Psoas muscle (tissue), 8 donors: Measurements from ENCODE around the gene RPL13. TPM values are rescaled to one million over a fixed set of nuclear protein-coding genes. Genes with fewer than 3 reads are reported as not detected.
A peak's percentile ranks its signal among the peaks of the same experiment; 100 is the strongest.
"Not testable (repeated sequence)": the region's sequence is repeated elsewhere in the genome, so short reads cannot be mapped to it uniquely, and the experiment has no call there.

Experiments
- ATAC-seq, 4 donors: fragments of 200-7000 bp; cut with Tn5 transposase; one replicate each; pipeline ENCODE4 v1.9.1; 2020; ENCODE audit warnings: moderate library complexity in 3 of 4, mild to moderate bottlenecking in 2 of 4
- DNase-seq, 2 donors: peaks; one replicate each; pipeline ENCODE4 v3.0.0-alpha.2; 2020
- H3K27ac ChIP-seq: fragments of 200-600 bp; one replicate; pipeline ENCODE4 v1.8.0; 2022
- H3K27me3 ChIP-seq, 3 donors: fragments of 200-600 bp in 1 of 3; one replicate each; pipeline versions ENCODE4 v1.6.1 to v1.8.0; 2013 to 2022; ENCODE audit warnings: low read length in 2 of 3, mild to moderate bottlenecking in 2 of 3, moderate library complexity in 1 of 3; ENCODE audit not compliant: insufficient read depth in 3 of 3
- H3K36me3 ChIP-seq, 2 donors: fragments of 200-600 bp in 1 of 2; one replicate each; pipeline versions ENCODE4 v1.6.1 to v1.8.0; 2013 to 2022; ENCODE audit warnings: low read depth in 1 of 2, mild to moderate bottlenecking in 1 of 2, moderate library complexity in 1 of 2; ENCODE audit not compliant: insufficient read depth in 1 of 2
- H3K4me1 ChIP-seq: fragments of 200-600 bp; one replicate; pipeline ENCODE4 v1.8.0; 2022
- H3K4me3 ChIP-seq: fragments of 200-600 bp; one replicate; pipeline ENCODE4 v1.8.0; 2022; ENCODE audit warnings: mild to moderate bottlenecking
- H3K9me3 ChIP-seq: fragments of 200-600 bp; one replicate; pipeline ENCODE4 v1.8.0; 2022
- WGBS, 3 donors: extraction: QIAGEN DNeasy Blood & Tissue Kit; methylation state at CpG; one replicate each; pipeline versions ENCODE4 v1.1.6 to v1.1.7; 2013; 5-methylcytosine and 5-hydroxymethylcytosine counted together
- intact Hi-C, 2 donors: fragments of 100-400 bp; cut with DNase I; formaldehyde crosslinking; loops; one replicate each; pipeline versions ENCODE4 v1.11.0 to v1.14.2; 2022
- polyA plus RNA-seq, 3 donors: library from polyadenylated mRNA; stranded (reverse); fragments of 200-250 nt; gene quantifications; one replicate each; pipeline ENCODE4 v1.2.3, GENCODE V29; 2013
- total RNA-seq, 4 donors: library from RNA; stranded (reverse); fragmentation: NEBNext Ultra II Directional in 2 of 4; extraction: Animal tissue kit (Norgen Biotek cat#: 25700) in 2 of 4; gene quantifications; one replicate each; pipeline versions ENCODE4 v1.2.1 to v1.2.4, GENCODE V29; 2021 to 2023
- TF ChIP-seq, protein P1 (sequence below): fragments of 200-600 bp; IDR thresholded peaks from one replicate; pipeline ENCODE4 v1.8.0; 2022; ENCODE audit warnings: antibody characterized with exemption
- donor health status: healthy with polysubstance abuse.
- donor health status: DM: no; HTN: no; CAD: no; lungs with moderate emphysema.
- donor health status: Bipolar disorder and iron deficiency.
- donor health status: healthy.
- donor health status: DM: yes; HTN: yes; CAD: no.
- donor health status: DM: no; HTN: no; CAD: no.
- donor health status: DM: no; HTN: no; CAD: no.
- donor health status: DM: yes; HTN: yes; CAD: no.

RPL13 gene
- total and polyA plus RNA-seq, 7 donors: 1,039 to 7,334 (median 1,769) TPM

DNA sequence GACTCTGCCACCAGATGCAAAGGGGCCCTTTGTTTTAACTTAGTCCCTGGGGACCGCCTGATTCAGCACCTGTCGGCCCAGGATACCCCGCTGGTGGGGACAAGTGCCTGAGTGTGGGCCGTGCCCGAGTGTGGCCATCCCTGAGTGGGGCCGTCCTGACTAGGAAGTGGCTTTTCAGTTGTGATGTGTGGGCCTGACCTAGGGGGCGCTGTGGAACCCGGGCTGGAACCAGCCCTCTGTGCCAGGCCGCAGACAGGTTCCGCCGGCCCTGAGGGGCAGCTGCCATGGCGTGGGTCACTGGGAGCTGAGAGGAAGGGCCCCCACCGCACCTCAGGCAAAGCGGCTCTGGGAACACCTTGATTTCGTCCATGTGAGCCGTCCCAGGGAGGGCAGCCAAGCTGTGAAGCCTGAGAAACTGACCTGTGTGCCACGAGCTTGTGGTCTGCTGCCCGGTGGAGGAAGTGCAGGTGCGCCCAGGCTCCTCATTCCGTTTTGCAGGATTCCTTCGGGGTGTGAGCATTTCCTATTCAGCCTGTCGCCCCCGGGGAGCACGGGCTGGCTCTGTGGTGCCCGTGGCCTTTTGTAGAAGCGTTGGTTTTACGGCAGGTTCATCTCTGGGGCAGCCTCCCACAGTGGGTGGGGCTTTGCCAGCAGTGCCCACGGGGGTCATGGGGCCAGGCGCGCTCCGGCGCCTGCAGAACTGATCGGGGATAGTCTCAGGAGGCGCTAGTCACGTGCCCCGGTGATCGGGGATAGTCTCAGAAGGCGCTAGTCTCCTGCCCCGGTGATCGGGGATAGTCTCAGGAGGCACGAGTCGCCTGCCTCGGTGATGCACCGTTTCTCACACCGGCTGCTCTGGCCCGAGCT is 5.3 kb downstream of the RPL13 start:
- peak; percentile 50 to 63 (median 56) for ATAC-seq
- intact Hi-C loops: no loop called here
- WGBS, 3 donors: 4 to 6% (median 4%) methylated on average over 46 of the region's 46 CpGs
- DNase-seq: peak; percentile 70 to 82
- H3K36me3 ChIP-seq: peaks cover 6 to 40% of the 10 kb centered on the region in 2 donors
- peaks cover 0 to 11% (median 0%) of the 10 kb centered on the region in 3 donors for H3K27me3 ChIP-seq
- TF ChIP-seq, protein P1, sequence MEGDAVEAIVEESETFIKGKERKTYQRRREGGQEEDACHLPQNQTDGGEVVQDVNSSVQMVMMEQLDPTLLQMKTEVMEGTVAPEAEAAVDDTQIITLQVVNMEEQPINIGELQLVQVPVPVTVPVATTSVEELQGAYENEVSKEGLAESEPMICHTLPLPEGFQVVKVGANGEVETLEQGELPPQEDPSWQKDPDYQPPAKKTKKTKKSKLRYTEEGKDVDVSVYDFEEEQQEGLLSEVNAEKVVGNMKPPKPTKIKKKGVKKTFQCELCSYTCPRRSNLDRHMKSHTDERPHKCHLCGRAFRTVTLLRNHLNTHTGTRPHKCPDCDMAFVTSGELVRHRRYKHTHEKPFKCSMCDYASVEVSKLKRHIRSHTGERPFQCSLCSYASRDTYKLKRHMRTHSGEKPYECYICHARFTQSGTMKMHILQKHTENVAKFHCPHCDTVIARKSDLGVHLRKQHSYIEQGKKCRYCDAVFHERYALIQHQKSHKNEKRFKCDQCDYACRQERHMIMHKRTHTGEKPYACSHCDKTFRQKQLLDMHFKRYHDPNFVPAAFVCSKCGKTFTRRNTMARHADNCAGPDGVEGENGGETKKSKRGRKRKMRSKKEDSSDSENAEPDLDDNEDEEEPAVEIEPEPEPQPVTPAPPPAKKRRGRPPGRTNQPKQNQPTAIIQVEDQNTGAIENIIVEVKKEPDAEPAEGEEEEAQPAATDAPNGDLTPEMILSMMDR: peak; percentile 51
- peaks cover 41% of the 10 kb centered on the region for H3K4me1 ChIP-seq
- H3K9me3 ChIP-seq: no peaks in the 10 kb centered on the region
- peak overlapping the region; percentile 43 for H3K4me3 ChIP-seq
- no peak overlapping the region for H3K27ac ChIP-seq

DNA sequence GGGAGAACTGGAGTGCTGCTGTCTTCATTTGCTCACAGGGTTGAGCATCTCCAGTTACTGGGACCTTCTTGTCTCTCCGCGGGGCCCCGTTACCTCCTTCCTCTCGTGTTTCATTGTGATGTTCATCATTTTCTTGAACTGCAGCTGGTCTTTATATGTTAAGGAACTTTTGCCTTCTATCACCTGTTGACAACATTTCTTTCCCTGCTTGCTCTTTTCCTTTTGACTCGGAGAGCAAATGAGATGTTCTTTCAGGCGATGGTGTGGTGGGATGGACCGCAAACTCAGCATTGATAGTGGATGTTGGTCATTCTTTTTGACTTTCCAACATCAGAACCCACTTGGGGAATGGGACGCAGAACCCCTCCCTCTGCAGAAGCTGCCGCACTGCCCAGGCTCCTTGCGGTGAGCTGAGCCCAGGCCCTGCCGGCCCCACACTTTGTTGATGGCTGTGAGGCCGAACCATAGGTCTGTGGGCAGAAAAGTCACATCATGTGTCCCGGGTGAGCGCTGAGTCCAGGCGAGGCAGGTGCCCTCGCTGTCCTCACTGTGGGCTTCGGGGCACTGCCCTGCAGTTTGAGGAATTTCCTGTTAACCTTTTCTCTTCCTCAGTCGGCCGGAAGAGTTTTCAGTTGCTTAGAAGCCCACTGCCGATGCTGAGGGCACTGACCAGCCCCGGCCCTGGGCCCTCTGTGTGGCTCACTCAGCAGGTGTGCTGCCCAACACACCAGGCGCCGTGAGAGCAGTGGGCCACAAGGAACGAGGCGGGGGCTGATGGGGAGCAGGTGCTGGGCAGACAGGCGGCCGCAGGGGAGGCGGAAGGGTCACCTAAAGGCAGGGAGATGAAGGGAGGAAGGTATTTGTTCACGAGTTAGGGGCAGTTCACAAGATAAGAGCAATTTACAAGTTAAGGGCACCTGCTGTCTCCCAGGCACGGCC is 7.4 kb downstream of the RPL13 start:
- Histone ChIP-seq H3K9me3 (no peaks in the 10 kb centered on the region), H3K36me3 (peaks cover 3 to 20% of the 10 kb centered on the region in 2 donors), H3K27ac (no peak overlapping the region), H3K4me1 (peaks cover 28% of the 10 kb centered on the region), H3K27me3 (peaks cover 0 to 25% (median 0%) of the 10 kb centered on the region in 3 donors), H3K4me3 (no peak overlapping the region)
- 69 to 73% (median 70%) methylated on average over 29 to 30 of the region's 30 CpGs for WGBS, 3 donors
- DNase-seq: no peak
- intact Hi-C loops: no loop called here
- TF ChIP-seq, protein P1: no peak
- no peak for ATAC-seq

DNA sequence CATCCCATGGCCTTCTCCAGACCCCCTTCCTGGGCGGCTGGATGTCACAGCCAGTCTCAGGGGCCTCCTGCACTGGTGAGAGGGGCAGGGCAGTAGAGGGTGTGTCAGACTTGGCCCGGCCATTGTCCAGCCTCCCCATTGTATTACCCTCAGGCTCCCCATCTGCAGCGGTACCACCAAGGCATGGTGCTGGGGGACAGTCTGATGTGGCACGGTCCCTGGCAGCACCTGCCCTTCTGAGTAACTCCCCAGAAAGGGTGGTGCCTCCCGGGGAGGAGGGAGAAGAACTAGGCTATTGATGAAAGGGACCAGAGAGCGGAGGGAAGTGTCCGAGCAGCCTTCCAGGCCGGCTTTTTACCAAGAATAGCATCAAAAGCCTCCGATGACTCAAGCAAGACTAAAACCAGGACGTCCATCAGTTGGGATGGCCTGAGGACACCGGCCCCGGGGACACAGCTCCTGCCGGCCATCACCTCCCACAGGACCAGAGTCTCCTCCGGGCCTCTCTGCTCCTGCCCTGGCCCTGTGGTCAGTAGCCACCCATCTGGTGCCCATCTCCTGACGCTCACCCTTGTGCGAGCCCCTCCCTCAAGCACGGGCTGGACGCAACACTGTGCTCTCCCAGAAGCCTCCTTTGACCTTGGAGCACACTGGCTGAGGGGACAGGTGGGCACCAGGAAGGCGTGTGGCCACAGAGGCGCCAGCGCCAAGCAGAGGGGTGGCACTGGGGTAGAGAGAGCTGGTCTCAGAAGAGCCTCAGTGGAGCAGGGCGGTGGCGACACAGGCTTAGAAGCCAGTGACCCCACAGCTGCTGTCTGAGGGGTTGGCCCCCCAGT is 9.2 kb downstream of the RPL13 start:
- TF ChIP-seq, protein P1: no peak
- Histone ChIP-seq H3K36me3 (peaks cover 1 to 2% of the 10 kb centered on the region in 2 donors), H3K4me3 (no peak overlapping the region), H3K9me3 (no peaks in the 10 kb centered on the region), H3K27ac (no peak overlapping the region), H3K27me3 (peaks cover 0 to 36% (median 6%) of the 10 kb centered on the region in 3 donors), H3K4me1 (peaks cover 14% of the 10 kb centered on the region)
- ATAC-seq (no peak), DNase-seq (peak in 1 of 2 donors; percentile 7)
- 65 to 68% (median 67%) methylated on average over 21 to 23 of the region's 23 CpGs for WGBS, 3 donors
- intact Hi-C loops: loop anchor here in 1 of 2 donors (10.0 kb wide), 1 partner anchor 65 kb away; no protein-coding TSS in a partner anchor

DNA sequence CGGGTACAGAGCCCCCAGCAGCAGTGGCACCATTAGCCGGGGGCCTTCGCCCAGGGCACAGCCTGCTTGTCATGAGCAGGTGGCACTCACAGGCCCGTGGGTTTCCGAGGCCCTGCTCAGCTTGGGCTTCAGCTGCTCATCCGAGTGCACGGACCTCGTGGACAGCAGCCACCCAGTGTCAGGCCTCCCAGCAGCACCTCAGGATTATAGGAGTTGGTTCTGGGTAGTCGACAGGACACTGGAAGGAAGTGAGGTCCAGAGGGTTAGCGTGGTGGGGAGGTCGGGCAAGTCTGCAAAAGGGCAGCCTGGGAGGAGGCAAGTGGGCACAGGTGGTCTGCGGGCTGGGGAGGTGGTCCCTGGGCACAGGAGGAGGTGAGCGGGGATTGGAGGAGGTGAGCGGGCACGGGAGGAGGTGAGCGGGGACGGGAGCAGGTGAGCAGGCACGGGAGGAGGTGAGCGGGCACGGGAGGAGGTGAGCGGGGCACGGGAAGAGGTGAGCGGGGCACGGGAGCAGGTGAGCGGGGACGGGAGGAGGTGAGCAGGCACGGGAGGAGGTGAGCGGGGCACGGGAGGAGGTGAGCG is 10.0 kb downstream of the RPL13 start:
- TF ChIP-seq, protein P1: no peak
- WGBS, 3 donors: 71 to 78% (median 76%) methylated on average over 22 to 30 of the region's 30 CpGs
- Histone ChIP-seq H3K36me3 (no peaks in the 10 kb centered on the region), H3K9me3 (no peaks in the 10 kb centered on the region), H3K4me3 (no peak overlapping the region), H3K27me3 (peaks cover 0 to 43% (median 11%) of the 10 kb centered on the region in 3 donors), H3K4me1 (peaks cover 7% of the 10 kb centered on the region), H3K27ac (no peak overlapping the region)
- DNase-seq (peak in 1 of 2 donors; percentile 11), ATAC-seq (no peak)
- intact Hi-C loops: loop anchor here in 1 of 2 donors (10.0 kb wide), 1 partner anchor 64 kb away; no protein-coding TSS in a partner anchor

DNA sequence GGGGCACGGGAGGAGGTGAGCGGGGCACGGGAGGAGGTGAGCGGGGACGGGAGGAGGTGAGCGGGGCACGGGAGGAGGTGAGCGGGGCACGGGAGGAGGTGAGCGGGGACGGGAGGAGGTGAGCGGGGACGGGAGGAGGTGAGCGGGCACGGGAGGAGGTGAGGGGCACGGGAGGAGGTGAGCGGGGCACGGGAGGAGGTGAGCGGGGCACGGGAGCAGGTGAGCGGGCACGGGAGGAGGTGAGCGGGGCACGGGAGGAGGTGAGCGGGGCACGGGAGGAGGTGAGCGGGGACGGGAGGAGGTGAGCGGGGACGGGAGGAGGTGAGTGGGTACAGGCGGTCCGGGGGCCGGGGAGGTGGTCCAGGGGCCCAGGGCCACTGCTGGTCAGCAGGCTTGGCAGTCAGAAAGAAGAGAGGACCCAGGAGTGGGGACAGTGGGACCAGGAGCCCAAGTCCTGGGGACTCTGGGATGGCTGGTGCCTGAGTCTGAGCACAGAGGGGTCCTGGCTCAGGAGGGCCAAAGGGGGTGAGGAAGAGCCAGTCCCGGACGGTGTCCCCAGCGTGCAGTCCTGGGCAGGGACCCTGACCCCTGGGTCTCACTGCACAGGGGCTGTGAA is 10.6 kb downstream of the RPL13 start:
- H3K9me3 ChIP-seq, H3K36me3 ChIP-seq, H3K4me3 ChIP-seq, H3K4me1 ChIP-seq, ATAC-seq, H3K27ac ChIP-seq, DNase-seq: not testable (repeated sequence)
- H3K27me3 ChIP-seq: peaks cover 0 to 48% (median 13%) of the 10 kb centered on the region in 3 donors
- intact Hi-C loops: loop anchor here in 1 of 2 donors (10.0 kb wide), 1 partner anchor 64 kb away; no protein-coding TSS in a partner anchor
- WGBS, 3 donors: 80 to 85% (median 82%) methylated on average over 16 to 35 of the region's 36 CpGs
